CD4-positive, alpha-beta T cell treated with Interferon gamma for 1 hour (primary cell): Measurements from ENCODE around the gene PIP4K2A.
"Not testable (repeated sequence)": the region's sequence is repeated elsewhere in the genome, so short reads cannot be mapped to it uniquely, and the experiment has no call there.

Source experiments
- DNase-seq: peaks from one replicate; pipeline ENCODE4 v3.0.0-alpha.2; 2020

PIP4K2A gene

DNA sequence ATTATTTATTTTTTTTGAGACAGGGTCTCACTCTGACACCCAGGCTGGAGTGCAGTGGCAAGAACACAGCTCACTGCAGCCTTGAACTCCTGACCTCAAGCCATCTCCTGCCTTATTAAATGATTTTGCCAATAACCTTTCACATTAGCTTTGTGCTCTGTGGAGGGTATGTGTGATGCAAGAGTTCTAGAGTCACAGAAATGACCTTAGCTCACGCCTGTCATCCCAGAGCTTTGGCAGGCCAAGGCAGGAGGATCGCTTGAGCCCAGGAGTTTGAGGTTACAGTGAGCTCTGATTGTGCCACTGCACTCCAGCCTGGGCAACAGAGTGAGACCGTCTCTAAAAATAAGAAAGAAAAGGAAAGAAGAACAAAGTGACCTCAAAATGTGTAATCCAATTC lies 4.3 kb upstream of the PIP4K2A start:
- not testable (repeated sequence) for DNase-seq

DNA sequence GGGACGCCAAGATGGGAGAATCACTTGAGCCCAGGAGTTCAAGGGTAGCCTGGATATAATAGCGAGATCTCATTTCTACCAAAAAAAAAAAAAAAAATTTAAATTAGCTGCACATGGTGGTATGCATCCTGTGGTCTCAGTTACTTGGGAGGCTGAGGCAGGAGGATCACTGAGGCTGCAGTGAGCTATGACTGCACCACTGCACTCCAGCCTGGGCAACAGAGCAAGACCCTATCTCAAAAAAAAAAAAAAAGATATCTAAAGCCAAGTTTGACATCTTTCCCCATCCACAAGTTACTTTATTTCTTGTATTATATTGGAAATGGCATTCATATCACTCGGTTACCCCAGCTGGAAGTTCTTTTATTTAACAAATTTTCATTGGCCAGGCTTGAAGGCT lies 3.4 kb upstream of the PIP4K2A start:
- no peak for DNase-seq

DNA sequence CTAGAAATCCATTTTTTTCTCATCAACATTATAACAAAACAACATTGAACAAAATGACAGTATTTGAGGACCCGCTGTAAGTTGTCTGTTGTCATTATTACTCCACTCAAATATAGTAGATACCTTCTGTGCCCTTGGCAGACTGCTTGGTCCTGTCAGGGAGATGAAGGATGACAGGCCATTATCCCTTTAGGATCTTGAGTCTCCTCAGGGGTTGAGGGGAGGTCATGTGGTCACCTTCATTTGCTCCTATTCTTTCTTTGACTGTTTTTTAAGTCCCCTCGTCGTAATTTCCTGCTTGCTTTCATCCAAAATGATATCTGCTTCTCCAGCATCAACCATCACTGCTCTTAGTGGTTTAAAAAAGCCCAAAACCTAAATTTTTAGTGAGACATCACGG lies 2.6 kb upstream of the PIP4K2A start:
- DNase-seq: no peak

DNA sequence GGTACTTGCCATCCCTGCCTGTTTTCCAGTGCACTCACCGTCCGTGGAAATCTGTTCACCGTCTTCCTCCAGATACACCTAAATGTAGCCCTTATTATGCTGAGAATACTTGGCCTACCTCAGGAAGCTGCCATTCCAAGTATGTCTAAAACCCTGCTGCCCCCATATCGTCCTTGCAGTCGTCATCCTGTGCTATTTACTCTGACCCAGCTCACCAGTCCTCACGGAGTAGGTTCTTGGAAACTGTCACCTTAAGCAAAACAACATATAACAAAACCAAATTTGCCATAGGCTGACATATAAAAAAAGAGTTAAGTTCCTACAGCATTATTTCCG lies 880 bp upstream of the PIP4K2A start:
- DNase-seq: no peak

DNA sequence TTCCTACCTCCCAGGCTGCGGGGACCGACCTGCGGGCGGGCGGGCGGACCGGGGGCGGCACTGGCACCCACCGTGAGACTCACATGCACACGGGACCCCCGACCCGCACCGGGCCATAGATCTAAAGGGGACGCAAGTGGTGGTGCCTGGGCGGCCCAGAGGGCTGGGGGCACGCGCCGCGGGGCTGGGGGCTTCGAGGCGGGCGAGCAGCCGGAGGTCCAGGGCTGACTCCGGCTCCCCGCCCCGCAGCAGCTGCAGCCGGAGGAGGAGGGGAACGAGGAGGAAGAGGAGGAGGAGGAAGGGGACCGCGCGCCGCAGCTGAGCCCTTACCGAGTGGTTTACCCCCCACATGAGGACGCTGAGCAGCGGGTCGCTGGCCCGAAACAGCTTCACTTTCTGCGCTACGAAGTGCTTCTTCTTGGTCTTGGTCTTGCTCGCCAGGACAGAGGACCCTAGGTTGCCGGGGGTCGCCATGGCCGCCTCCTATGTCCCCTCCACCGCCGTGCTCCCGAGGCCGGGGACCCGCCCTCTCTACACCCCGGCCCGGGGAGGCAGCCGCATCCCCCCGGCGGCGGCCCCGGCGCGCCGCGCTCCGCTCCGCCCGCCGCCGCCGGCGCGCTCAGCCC lies 412 bp downstream of the PIP4K2A start:
- DNase-seq: peak; percentile 18

DNA sequence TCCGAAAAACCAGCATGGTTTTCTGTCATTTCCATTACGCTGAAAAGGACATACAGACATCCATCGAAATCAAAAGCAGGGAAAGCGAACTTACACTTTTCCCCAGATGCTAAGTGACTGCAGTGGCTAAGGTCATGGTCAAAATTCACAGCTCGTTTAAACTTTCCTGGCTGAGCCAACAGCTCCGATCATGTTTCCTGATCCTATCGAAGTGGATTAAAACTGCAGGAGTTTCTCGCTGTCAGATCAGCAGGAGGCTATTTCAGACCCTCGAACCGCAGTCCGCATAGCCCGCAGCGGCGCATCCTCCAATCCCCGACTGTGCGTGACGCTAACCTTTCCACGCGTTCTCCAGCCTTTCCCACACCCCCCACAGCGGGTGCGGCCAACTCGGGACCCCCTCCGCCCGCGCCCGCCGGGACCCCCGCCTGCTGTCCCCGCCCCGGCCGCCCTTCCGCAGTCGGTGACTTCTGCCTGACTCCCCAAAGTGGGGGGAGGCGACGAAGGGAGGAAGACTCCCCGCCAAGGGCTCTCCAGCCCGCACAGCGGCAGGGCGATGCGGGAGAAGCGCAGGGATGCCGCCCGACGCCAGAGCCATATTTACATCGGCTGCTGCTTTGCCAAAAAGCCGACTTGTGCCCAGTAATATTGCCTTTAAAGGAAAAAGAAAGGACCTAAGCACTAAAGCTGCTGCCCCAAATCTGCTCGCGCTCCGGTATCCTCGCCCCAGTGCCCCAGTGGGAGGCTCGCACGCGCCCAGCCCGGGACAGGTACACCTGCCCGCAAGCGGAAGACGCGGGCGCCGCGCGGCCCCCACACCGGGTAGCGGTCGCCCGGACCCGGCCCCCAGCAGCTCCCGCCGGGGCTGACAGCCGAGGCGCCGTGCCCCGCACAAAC lies 1.2 kb downstream of the PIP4K2A start:
- peak; percentile 28 for DNase-seq

- DNase-seq: no peak
Measured at GRCh38 chr10:22712211-22712955, 2.0 kb downstream of the PIP4K2A start.

- DNase-seq: no peak
Measured at GRCh38 chr10:22711373-22711772, 3.0 kb downstream of the PIP4K2A start.

DNA sequence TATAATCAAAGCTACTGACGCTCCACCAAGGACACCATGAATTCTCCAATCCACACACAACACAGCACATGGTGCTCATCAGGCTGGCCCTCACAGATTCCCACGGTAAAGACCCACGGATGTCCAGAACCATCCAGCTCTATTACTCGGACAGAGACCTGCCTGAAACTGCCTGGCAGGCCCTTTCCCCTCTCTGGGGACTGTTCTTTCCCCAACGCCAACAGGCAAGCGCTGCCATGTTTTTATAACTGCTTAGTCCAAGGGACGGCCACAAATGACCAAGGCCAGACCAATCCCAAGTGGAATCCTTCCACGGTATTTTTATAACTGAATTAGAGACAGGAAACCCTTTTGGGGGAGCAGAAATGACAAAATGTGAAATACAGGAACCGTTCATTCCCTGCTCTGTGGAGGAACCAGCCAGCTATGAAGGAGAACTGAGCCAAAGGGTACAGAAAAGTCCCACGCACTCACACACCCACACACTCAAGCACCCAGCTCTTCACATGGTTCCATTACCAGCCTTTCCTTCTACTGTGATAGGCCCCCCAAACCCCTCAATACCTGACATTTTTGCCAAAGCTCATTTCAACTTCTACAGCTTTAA lies 4.1 kb downstream of the PIP4K2A start:
- peak; percentile 32 for DNase-seq

- no peak for DNase-seq
Measured at GRCh38 chr10:22708772-22709171, 5.6 kb downstream of the PIP4K2A start.

DNA sequence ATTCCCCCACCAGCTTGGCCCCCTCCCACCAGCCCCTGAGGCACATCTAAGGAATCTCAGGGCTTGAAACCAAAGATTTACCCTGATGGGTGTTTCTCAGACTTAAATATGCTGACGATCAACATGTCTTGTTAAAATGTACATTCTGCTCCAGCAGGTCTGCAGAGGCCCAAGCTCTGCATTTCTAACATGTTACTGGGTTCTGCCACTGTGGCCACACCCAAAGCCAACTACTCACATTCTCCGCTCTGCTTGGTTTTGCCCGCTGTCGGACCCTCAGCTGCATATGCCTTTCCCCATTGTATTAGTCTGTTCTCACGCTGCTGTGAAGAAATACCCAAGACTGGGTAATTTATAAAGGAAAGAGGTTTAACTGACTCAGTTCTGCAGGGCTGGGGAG lies 8.9 kb downstream of the PIP4K2A start:
- no peak for DNase-seq

DNA sequence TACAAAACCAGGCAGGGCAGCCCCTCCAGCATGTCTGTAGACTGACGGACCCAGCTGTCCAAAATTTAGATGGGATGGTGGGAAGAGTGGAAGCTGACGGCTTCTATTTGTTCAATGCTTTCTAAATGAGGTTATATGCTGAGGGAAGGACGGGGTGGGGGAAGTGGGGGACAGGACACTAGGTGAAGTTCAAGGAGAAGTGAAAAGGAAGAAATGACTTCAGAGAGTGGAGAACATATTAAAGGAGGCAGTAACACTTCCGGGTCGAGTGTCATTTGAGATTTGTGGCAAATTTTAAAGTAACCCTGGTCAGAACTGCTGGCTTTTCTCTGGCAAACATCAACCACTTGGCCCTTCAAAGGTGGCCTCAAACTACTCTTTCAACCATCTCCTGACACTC lies 9.4 kb downstream of the PIP4K2A start:
- no peak for DNase-seq

DNA sequence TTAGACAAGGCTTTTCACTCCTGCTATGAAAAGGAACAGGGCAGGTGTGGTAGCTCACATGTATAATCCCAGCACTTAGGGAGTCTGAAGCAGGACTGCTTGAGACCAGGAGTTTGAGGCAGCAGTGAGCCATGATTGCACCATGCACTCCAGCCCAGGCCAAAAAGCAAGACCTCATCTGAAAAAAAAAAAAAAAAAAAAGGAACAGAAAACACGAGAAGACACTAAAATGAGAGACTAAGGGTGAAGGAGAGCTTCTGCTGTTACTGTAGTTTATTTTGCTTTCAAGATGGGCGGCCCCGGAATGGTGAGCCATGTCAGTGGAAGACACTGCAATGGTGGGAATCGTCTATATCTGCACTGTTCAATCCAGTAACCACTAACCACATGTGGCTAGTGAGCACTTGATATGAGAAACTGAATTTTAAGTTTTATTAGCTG lies 9.9 kb downstream of the PIP4K2A start:
- no peak for DNase-seq

DNA sequence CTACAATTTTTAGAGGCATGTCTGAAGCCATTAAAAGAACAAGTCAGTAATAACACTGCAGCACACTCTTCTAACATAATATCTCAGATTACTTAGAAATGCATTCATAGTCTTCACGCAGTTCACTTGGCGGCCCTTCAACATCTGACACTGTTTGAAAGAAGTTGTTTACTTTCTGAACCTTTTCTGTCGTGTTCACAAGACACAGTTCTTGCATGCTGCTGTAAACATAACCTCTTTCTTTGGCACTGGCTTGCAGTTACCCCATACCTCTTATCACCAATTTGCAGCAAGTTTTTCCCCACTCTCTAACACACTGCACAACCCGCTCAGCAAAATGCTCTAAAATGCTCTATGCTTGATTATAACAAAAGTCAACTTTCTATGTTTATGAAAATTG lies 12.0 kb downstream of the PIP4K2A start:
- no peak for DNase-seq

GRCh38 chr10:22701132-22701826 lies 13.1 kb downstream of the PIP4K2A start:
- no peak for DNase-seq

DNA sequence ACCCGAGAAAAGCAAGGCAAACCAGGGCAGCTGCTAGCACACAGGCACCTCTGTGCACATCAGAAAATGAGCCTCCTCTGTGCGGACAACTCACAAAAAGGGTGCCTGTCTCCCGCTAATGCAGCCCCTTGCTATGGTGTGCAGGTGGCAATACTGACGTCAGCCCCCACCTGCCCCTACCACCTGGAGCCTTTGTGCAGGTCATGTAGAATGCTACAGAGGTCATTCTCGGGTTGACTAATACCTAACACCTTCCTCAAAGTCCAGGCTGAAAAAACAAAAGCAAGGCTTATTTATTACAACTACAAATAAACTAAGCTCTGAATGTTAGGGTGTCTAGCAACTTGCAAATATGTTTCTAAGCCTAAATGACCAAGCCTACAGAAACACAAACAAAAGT lies 13.9 kb downstream of the PIP4K2A start:
- no peak for DNase-seq

DNA sequence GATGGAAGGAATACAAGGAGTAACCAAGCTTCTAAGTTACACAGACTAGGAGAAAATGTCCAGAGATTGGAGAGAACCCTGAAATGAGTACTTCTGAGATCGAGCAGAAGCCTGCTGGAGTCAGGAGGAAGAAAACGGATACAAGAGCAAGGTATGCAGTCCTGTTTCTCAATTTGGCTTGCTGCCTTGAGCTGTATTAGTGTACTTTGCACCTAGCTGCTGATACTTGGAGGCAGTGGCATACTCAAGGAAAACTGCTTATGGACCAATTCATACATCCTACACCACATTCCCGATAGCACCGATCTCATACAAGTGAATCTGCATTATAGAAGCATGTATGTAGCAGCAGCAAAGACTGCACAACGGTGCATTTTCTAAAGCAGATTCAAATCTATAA lies 14.4 kb downstream of the PIP4K2A start:
- no peak for DNase-seq

GRCh38 chr10:22698941-22699440 lies 15.4 kb downstream of the PIP4K2A start:
- no peak for DNase-seq

DNA sequence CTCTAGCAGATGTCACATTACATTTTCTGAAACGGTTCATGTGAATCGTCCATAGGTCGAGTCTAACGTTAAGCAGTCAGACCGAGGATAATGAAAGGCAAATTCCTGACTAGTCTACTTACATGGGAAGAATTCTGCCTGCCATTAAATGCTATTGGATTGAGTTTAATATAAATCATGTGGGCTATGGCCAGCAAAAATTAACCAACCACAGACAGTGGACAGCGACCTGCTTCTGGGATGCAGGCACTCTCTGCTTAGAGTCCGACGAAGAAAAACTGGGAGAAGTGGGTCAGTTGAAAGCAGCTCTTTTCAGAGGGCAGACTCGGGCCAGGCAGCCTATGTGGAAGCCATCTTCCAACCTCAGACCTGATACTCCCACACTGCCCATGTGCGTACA lies 16.6 kb downstream of the PIP4K2A start:
- DNase-seq: no peak

GRCh38 chr10:22697101-22697500 lies 17.3 kb downstream of the PIP4K2A start:
- DNase-seq: no peak

GRCh38 chr10:22693860-22694259 lies 20.5 kb downstream of the PIP4K2A start:
- no peak for DNase-seq

GRCh38 chr10:22693371-22693784 lies 21.0 kb downstream of the PIP4K2A start:
- no peak for DNase-seq

DNA sequence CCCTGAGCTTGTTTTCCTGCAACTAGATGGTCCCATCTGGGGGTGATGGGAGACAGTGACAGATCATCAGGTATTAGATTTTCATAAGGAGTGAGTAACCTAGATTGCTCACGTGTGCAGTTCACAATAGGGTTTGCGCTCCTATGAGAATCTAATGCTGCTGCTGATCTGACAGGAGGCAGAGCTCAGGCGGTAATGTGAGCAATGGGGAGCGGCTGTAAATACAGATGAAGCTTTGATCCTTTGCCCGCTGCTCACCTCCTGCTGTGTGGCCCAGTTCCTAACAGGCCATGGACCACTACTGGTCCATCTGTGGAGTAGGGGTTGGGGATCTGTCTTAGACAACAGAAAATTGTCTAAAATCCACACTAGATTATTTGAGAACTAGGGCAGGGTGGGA lies 22.3 kb downstream of the PIP4K2A start:
- DNase-seq: not testable (repeated sequence)
